T-cell (primary cell): ENCODE data around the gene OR14J1. TPM values are rescaled to one million over a fixed set of nuclear protein-coding genes. Genes with fewer than 3 reads are reported as not detected.

ENCODE experiments used
- ATAC-seq, 4 experiments: fragments of 200-7000 bp in 3 of 4; fragments of 150-1000 bp in 1 of 4; cut with Tn5 transposase; replicated peaks in 1 of 4; 1 replicate in 3 of 4; 2 replicates in 1 of 4; pipeline ENCODE4 v1.10.0; 2021; ENCODE audit warnings: moderate library complexity in 3 of 4, mild to moderate bottlenecking in 2 of 4, moderate number of reproducible peaks in 1 of 4
- CTCF ChIA-PET, 2 donors: fragments of 300-600 bp; sonication (Branson Sonifier 250); formaldehyde crosslinking; loops; one replicate each; lab custom pipeline; 2022; ENCODE audit warnings: antibody characterized with exemption in 2 of 2; lab: Charles Lee
- POLR2A ChIA-PET, 2 donors: fragments of 300-600 bp; sonication (Branson Sonifier 250); formaldehyde crosslinking; loops; one replicate each; lab custom pipeline; 2022; ENCODE audit warnings: antibody characterized with exemption in 2 of 2; lab: Charles Lee
- DNase-seq, 35 experiments: peaks; one replicate each; pipeline versions ENCODE4 v3.0.0 to v3.0.0-alpha.2; 2013 to 2023
- H3K27ac ChIP-seq: one replicate; pipeline ENCODE4 v1.5.1; 2013; ENCODE audit warnings: low read length
- H3K27me3 ChIP-seq, 2 experiments: replicated peaks in 1 of 2; 1 replicate in 1 of 2; 2 replicates in 1 of 2; pipeline versions ENCODE4 v1.6.1 to v1.7.0; 2013; ENCODE audit warnings: low read length in 1 of 2, mixed read lengths in 1 of 2; ENCODE audit not compliant: control insufficient read depth in 2 of 2, insufficient read depth in 2 of 2; ENCODE audit errors: extremely low read depth in 1 of 2
- H3K36me3 ChIP-seq, 2 donors: 1 replicate in 1 of 2; 2 replicates in 1 of 2; pipeline versions ENCODE4 v1.6.1 to v1.7.0; 2013; ENCODE audit warnings: low read length in 1 of 2; ENCODE audit not compliant: control insufficient read depth in 2 of 2, insufficient read depth in 1 of 2; ENCODE audit errors: extremely low read depth in 1 of 2
- H3K4me1 ChIP-seq, 2 experiments: 1 replicate in 1 of 2; 2 replicates in 1 of 2; pipeline versions ENCODE4 v1.6.1 to v1.7.0; 2013; ENCODE audit warnings: low read length in 2 of 2, mixed read lengths in 1 of 2; ENCODE audit not compliant: insufficient read depth in 2 of 2, control insufficient read depth in 1 of 2; ENCODE audit errors: extremely low read depth in 1 of 2
- H3K4me3 ChIP-seq, 2 donors: 1 replicate in 1 of 2; 2 replicates in 1 of 2; pipeline versions ENCODE4 v1.5.1 to v1.7.0; 2013; ENCODE audit warnings: mild to moderate bottlenecking in 2 of 2, low read length in 1 of 2, moderate library complexity in 1 of 2; ENCODE audit not compliant: control insufficient read depth in 1 of 2; ENCODE audit errors: extremely low read depth in 1 of 2
- H3K9me3 ChIP-seq: 2 replicates; pipeline ENCODE4 v1.7.0; 2013
- H3K27ac Mint-ChIP-seq, 2 donors: one replicate each; pipeline ENCODE4 v1.8.0; 2020 to 2021; ENCODE audit warnings: mild to moderate bottlenecking in 2 of 2, mixed read lengths in 2 of 2
- H3K27me3 Mint-ChIP-seq, 2 donors: one replicate each; pipeline ENCODE4 v1.8.0; 2021 to 2022; ENCODE audit warnings: mixed read lengths in 2 of 2
- H3K36me3 Mint-ChIP-seq: one replicate; pipeline ENCODE4 v1.8.0; 2021; ENCODE audit warnings: mixed read lengths
- H3K4me1 Mint-ChIP-seq, 3 donors: one replicate each; pipeline ENCODE4 v1.8.0; 2020 to 2022; ENCODE audit warnings: mixed read lengths in 3 of 3, mild to moderate bottlenecking in 1 of 3
- H3K4me3 Mint-ChIP-seq, 3 donors: one replicate each; pipeline ENCODE4 v1.8.0; 2020 to 2022; ENCODE audit warnings: mild to moderate bottlenecking in 3 of 3, mixed read lengths in 3 of 3, moderate library complexity in 3 of 3
- H3K9me3 Mint-ChIP-seq, 3 donors: one replicate each; pipeline ENCODE4 v1.8.0; 2020 to 2022; ENCODE audit warnings: mixed read lengths in 3 of 3
- WGBS: methylation state at CpG from one replicate; pipeline ENCODE4 v1.1.5; 2013; ENCODE audit warnings: missing lambda C conversion rate; ENCODE audit not compliant: insufficient coverage; 5-methylcytosine and 5-hydroxymethylcytosine counted together
- total RNA-seq, 35 experiments: library from RNA in 6 of 35; stranded (reverse) in 6 of 35; fragments of 120-200 nt in 1 of 35; gene quantifications; one replicate each; pipeline versions ENCODE4 v1.2.1 to v1.2.4 and lab custom pipeline; 2013 to 2026

OR14J1 gene
- total RNA-seq (not detected), total RNA-seq (lab: John Stamatoyannopoulos, UW) (0 to 0.07 (median 0) reads per million in 29 experiments)
- not detected for total RNA-seq (2013)

DNA sequence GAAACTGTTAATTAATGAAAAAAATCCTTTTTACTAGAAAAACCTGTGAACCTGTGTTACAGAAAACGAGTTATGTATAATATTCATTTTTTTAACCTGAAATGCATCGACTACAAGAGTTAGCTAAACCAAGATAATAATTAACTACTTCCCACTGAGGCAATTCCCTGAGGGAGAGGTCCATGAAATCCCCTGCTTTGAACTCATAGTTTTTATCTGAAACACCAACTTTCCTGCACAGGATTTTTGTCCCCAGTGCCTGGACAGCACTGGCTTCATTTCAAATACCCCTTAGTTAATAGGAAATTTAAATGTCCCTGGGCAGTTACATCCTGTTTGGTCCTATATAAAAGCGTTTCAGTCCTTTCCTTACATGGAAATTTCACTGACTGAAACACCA lies at the start of gene OR14J1:
TSS of gene OR14J1 (plus strand) at position 386 of the 400 bp plus-strand sequence. CDS start 4,989 bp downstream, outside the sequence.
- Histone ChIP-seq H3K36me3 (no peaks in the 10 kb centered on the region), H3K27ac (no peak within 1 kb of the TSS), H3K9me3 (no peaks in the 10 kb centered on the region), H3K4me3 (no peak within 1 kb of the TSS), H3K4me1 (no peaks in the 10 kb centered on the region), H3K27me3 (peaks cover 0 to 3% of the 10 kb centered on the region in 2 experiments)
- ATAC-seq (no peak), DNase-seq (no peak)
- 67% methylated on average over 1 of the region's 3 CpGs for WGBS
- ChIA-PET POLR2A (no interaction called here), CTCF (no interaction called here)
- Mint-ChIP-seq H3K27ac (no peak within 1 kb of the TSS), H3K36me3 (no peaks in the 10 kb centered on the region), H3K4me1 (no peaks in the 10 kb centered on the region), H3K27me3 (peaks cover 16 to 19% of the 10 kb centered on the region in 2 donors), H3K4me3 (no peak within 1 kb of the TSS), H3K9me3 (no peaks in the 10 kb centered on the region)

- DNase-seq (no peak), ATAC-seq (no peak)
- Histone ChIP-seq H3K4me1 (no peaks in the 10 kb centered on the region), H3K4me3 (no peak overlapping the region), H3K27ac (no peak overlapping the region), H3K36me3 (no peaks in the 10 kb centered on the region), H3K27me3 (peaks cover 0 to 5% of the 10 kb centered on the region in 2 experiments), H3K9me3 (no peaks in the 10 kb centered on the region)
- no peaks in the 10 kb centered on the region for H3K4me1 Mint-ChIP-seq
- CTCF ChIA-PET: no interaction called here
- H3K27me3 Mint-ChIP-seq: peaks cover 47 to 57% of the 10 kb centered on the region in 2 donors
- POLR2A ChIA-PET: no interaction called here
- H3K36me3 Mint-ChIP-seq: no peaks in the 10 kb centered on the region
- no peak overlapping the region for H3K4me3 Mint-ChIP-seq
- 91% methylated on average over 9 of the region's 9 CpGs for WGBS
- H3K27ac Mint-ChIP-seq: no peak overlapping the region
- peaks cover 11 to 33% (median 29%) of the 10 kb centered on the region in 3 donors for H3K9me3 Mint-ChIP-seq
Observed at GRCh38 chr6:29251736-29252135, 49.8 kb upstream of the OR14J1 start.

GRCh38 chr6:29255530-29255929 lies 46.0 kb upstream of the OR14J1 start:
- no CpG with 5 or more reads among the region's 2 CpGs for WGBS
- CTCF ChIA-PET: no interaction called here
- no peak for ATAC-seq
- Histone ChIP-seq H3K9me3 (no peaks in the 10 kb centered on the region), H3K4me3 (no peak overlapping the region), H3K36me3 (no peaks in the 10 kb centered on the region), H3K27me3 (no peaks in the 10 kb centered on the region), H3K4me1 (no peaks in the 10 kb centered on the region), H3K27ac (no peak overlapping the region)
- no peaks in the 10 kb centered on the region for H3K4me1 Mint-ChIP-seq
- POLR2A ChIA-PET: no interaction called here
- H3K4me3 Mint-ChIP-seq: no peak overlapping the region
- H3K36me3 Mint-ChIP-seq: no peaks in the 10 kb centered on the region
- peaks cover 11 to 30% (median 16%) of the 10 kb centered on the region in 3 donors for H3K9me3 Mint-ChIP-seq
- DNase-seq: no peak
- peaks cover 16 to 26% of the 10 kb centered on the region in 2 donors for H3K27me3 Mint-ChIP-seq
- H3K27ac Mint-ChIP-seq: no peak overlapping the region

GRCh38 chr6:29259721-29260120 lies 41.8 kb upstream of the OR14J1 start:
- no peaks in the 10 kb centered on the region for H3K36me3 Mint-ChIP-seq
- peaks cover 4 to 13% (median 8%) of the 10 kb centered on the region in 3 donors for H3K9me3 Mint-ChIP-seq
- CTCF ChIA-PET: no interaction called here

GRCh38 chr6:29263001-29263400 lies 38.5 kb upstream of the OR14J1 start:
- no peaks in the 10 kb centered on the region for H3K36me3 ChIP-seq
- DNase-seq (no peak), ATAC-seq (no peak)
- CTCF ChIA-PET: no interaction called here
- 69% methylated on average over 3 of the region's 3 CpGs for WGBS
- no peaks in the 10 kb centered on the region for H3K4me1 Mint-ChIP-seq
- no peaks in the 10 kb centered on the region for H3K36me3 Mint-ChIP-seq
- no peak overlapping the region for H3K4me3 ChIP-seq
- no peaks in the 10 kb centered on the region for H3K9me3 ChIP-seq
- peaks cover 0 to 8% of the 10 kb centered on the region in 2 experiments for H3K27me3 ChIP-seq
- no peak overlapping the region for H3K27ac Mint-ChIP-seq
- peaks cover 0 to 7% (median 5%) of the 10 kb centered on the region in 3 donors for H3K9me3 Mint-ChIP-seq
- H3K27me3 Mint-ChIP-seq: peaks cover 27 to 32% of the 10 kb centered on the region in 2 donors
- no peaks in the 10 kb centered on the region for H3K4me1 ChIP-seq
- POLR2A ChIA-PET: no interaction called here
- H3K27ac ChIP-seq: no peak overlapping the region
- no peak overlapping the region for H3K4me3 Mint-ChIP-seq

More at GRCh38 chr6:29259721-29260120, 41.8 kb upstream of the OR14J1 start:
- Histone ChIP-seq H3K4me1 (no peaks in the 10 kb centered on the region), H3K27ac (no peak overlapping the region), H3K27me3 (peaks cover 0 to 5% of the 10 kb centered on the region in 2 experiments), H3K9me3 (no peaks in the 10 kb centered on the region), H3K4me3 (no peak overlapping the region), H3K36me3 (no peaks in the 10 kb centered on the region)
- WGBS: no CpG with 5 or more reads among the region's 2 CpGs
- H3K4me1 Mint-ChIP-seq: no peaks in the 10 kb centered on the region
- H3K27ac Mint-ChIP-seq: no peak overlapping the region
- POLR2A ChIA-PET: no interaction called here
- ATAC-seq (no peak), DNase-seq (no peak)
- no peak overlapping the region for H3K4me3 Mint-ChIP-seq
- peaks cover 12 to 20% of the 10 kb centered on the region in 2 donors for H3K27me3 Mint-ChIP-seq

- Histone ChIP-seq H3K4me1 (no peaks in the 10 kb centered on the region), H3K36me3 (no peaks in the 10 kb centered on the region), H3K27me3 (peaks cover 2 to 14% of the 10 kb centered on the region in 2 experiments), H3K4me3 (no peak overlapping the region), H3K27ac (no peak overlapping the region), H3K9me3 (no peaks in the 10 kb centered on the region)
- CTCF ChIA-PET: no interaction called here
- WGBS: 100% methylated on average over 1 of the region's 1 CpG
- ATAC-seq: no peak
- Mint-ChIP-seq H3K36me3 (no peaks in the 10 kb centered on the region), H3K9me3 (no peaks in the 10 kb centered on the region), H3K27me3 (peaks cover 15 to 23% of the 10 kb centered on the region in 2 donors), H3K27ac (no peak overlapping the region), H3K4me3 (no peak overlapping the region), H3K4me1 (no peaks in the 10 kb centered on the region)
- DNase-seq: no peak
- POLR2A ChIA-PET: no interaction called here
Observed at GRCh38 chr6:29294499-29294914, 7.0 kb upstream of the OR14J1 start.
